ENCODE results near the gene MCC. TPM values are rescaled to one million over a fixed set of nuclear protein-coding genes. Genes with fewer than 3 reads are reported as not detected.
A peak's percentile ranks its signal among the peaks of the same experiment; 100 is the strongest.

Gene MCC
- total RNA-seq, 1 experiment from 2014 or later = 7.6 TPM

DNA sequence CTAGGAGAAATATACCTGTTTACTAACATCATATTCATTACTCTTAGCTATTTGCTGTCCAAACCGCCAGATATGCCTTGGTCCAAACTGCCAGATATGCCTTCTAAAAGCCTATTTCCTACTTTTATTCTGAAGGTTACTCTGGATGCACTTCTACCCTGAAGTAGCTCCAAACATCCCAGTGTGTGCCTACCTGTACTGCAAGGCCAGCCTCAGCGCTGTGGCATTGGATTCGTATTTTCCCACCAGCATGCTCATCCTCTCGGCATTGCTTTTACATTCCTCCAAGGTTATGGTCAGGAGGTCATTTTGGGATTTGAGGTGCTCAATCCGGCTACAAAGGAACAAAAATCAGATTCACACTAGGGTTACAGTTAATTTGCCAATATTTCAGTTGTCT is 417.4 kb downstream of the MCC start:
- peak overlapping the region in 1 of 3 experiments; percentile 79; a peak in 3 of 7 replicates for H3K27ac Mint-ChIP-seq

More for the DNA sequence above, 417.4 kb downstream of the MCC start:
- Histone ChIP-seq H3K23ac (ENCODE audit: insufficient read length, low read depth, low read length) (no peak overlapping the region), H3K4me2 (ENCODE audit: insufficient read depth, insufficient read length, low read length) (no peak overlapping the region), H2AK5ac (ENCODE audit: insufficient read length, low read length) (no peak overlapping the region), H2AFZ (ENCODE audit: low read length) (no peak overlapping the region), H4K5ac (ENCODE audit: insufficient read length, low read depth, low read length) (no peak overlapping the region), H3K56ac (ENCODE audit: insufficient read length, low read depth, low read length) (no peak overlapping the region), H3K9ac (ENCODE audit: extremely low read depth, insufficient read length, low read length) (no peak overlapping the region), H3K4ac (ENCODE audit: low read depth, low read length) (no peak overlapping the region), H3K18ac (ENCODE audit: insufficient read length, low read depth, low read length) (no peak overlapping the region), H2BK15ac (ENCODE audit: low read depth, low read length) (no peak overlapping the region), H4K8ac (replicated peaks; ENCODE audit: insufficient read length, low read depth, low read length) (no peak overlapping the region), H3T11ph (ENCODE audit: low read length) (no peak overlapping the region), H3K4me1 (ENCODE audit: insufficient read depth, low read length) (peaks cover 8% of the 10 kb centered on the region; the same call in 1 of the 2 replicates), H2BK12ac (ENCODE audit: insufficient read length, low read depth, low read length) (no peak overlapping the region), H2BK120ac (ENCODE audit: low read depth, low read length, poor library complexity, severe bottlenecking) (no peak overlapping the region), H4K91ac (ENCODE audit: insufficient read length, low read depth, low read length) (no peak overlapping the region), H3K23me2 (ENCODE audit: insufficient read length, low read depth, low read length, poor library complexity, severe bottlenecking) (no peaks in the 10 kb centered on the region), H3K14ac (ENCODE audit: insufficient read depth, low read length) (no peak overlapping the region), H4K20me1 (ENCODE audit: control insufficient read depth, insufficient read depth, insufficient read length) (no peaks in the 10 kb centered on the region), H3K9me3 (ENCODE audit: control insufficient read depth, low read depth, low read length) (no peaks in the 10 kb centered on the region), H2BK20ac (ENCODE audit: low read depth, low read length, poor library complexity, severe bottlenecking) (no peak overlapping the region), H3K27me3 (ENCODE audit: insufficient read depth, low read length) (no peaks in the 10 kb centered on the region), H3K79me2 (ENCODE audit: insufficient read depth, low read length) (no peaks in the 10 kb centered on the region), H2BK5ac (ENCODE audit: insufficient read length, low read length) (no peak overlapping the region), H3K79me1 (ENCODE audit: insufficient read depth, low read depth, low read length, poor library complexity, severe bottlenecking) (no peaks in the 10 kb centered on the region), H3K27ac (ENCODE audit: insufficient read length, low read depth, low read length) (no peak overlapping the region)
- H3K27me3 Mint-ChIP-seq (ENCODE audit: low read depth) = peaks cover 29% of the 10 kb centered on the region
- TF ChIP-seq CTCF (conservative IDR thresholded peaks at IDR 0.05) = no peak
- WGBS (ENCODE audit: extremely low coverage, insufficient read length, low lambda C conversion rate) = no CpG with 5 or more reads among the region's 5 CpGs
- DNase-seq = peak; percentile 42
- peaks cover 21 to 44% (median 27%) of the 10 kb centered on the region in 3 experiments for H3K36me3 Mint-ChIP-seq (ENCODE audit: insufficient read depth in 1 of 3, low read depth in 3 of 3)
- peak overlapping the region in 1 of 2 experiments; percentile 57; a peak in 1 of 5 replicates for H3K4me3 Mint-ChIP-seq
- peaks cover 3 to 9% of the 10 kb centered on the region in 2 experiments for H3K9me3 Mint-ChIP-seq
- H3K4me1 Mint-ChIP-seq = peaks cover 41 to 51% of the 10 kb centered on the region in 2 experiments

Data from H9 (cell line).